ENCODE results near the gene TMEM108.

- TF ChIP-seq POLR2A (IDR thresholded peaks at IDR 0.05) (no peak), CTCF (IDR thresholded peaks at IDR 0.05) (no peak)
Measured at GRCh38 chr3:133130168-133130567, 92.0 kb downstream of the TMEM108 start.

Data from thyroid gland (tissue), 4 donors.